ENCODE measurements around the gene ABCC12.

ABCC12 gene

GRCh38 chr16:48131201-48131935, 24.4 kb downstream of the ABCC12 start:
- no peak for DNase-seq

DNA sequence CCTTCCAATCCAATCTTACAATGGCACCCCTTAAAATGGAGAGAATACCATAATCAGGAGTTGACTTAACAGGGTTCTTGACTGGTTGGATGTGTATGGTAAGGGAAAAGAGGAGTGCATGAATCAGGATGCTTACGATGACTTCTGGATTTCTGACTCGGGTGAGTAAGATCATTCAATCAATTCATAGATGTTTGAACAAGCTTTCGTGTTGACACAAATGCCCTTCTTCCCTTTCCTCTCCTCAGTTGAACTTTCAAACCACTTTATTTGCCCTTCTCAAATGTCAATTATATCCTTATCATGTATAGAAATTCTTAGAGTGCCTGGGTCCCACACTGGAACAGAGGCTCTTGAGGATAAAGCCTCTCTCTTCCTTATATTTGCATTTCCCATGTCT, 25.9 kb downstream of the ABCC12 start:
- DNase-seq, result no peak

DNA sequence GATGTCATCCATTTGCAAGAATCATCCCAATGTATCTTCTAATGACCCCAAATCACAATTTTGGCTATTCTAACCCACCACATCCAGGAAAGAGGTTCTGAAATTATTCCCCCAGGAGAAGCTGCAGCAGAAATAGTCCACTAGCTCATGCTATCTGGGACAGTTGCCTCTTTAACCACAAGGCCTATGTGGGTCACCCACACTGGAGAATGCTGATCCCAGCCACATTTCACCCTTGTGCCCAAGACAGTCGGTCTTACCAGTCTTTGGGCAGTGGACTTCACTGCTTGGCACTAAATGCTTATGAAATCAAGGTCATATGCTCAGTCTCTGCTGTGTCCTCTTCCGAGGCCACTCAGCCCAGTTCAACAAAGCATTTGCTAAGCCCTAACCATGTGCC, 27.0 kb downstream of the ABCC12 start:
- no peak for DNase-seq

- DNase-seq, result no peak
Observed at GRCh38 chr16:48126801-48127644, 28.8 kb downstream of the ABCC12 start.

GRCh38 chr16:48125888-48126287, 29.9 kb downstream of the ABCC12 start:
- no peak for DNase-seq

GRCh38 chr16:48124266-48124665, 31.5 kb downstream of the ABCC12 start:
- DNase-seq, result no peak

DNA sequence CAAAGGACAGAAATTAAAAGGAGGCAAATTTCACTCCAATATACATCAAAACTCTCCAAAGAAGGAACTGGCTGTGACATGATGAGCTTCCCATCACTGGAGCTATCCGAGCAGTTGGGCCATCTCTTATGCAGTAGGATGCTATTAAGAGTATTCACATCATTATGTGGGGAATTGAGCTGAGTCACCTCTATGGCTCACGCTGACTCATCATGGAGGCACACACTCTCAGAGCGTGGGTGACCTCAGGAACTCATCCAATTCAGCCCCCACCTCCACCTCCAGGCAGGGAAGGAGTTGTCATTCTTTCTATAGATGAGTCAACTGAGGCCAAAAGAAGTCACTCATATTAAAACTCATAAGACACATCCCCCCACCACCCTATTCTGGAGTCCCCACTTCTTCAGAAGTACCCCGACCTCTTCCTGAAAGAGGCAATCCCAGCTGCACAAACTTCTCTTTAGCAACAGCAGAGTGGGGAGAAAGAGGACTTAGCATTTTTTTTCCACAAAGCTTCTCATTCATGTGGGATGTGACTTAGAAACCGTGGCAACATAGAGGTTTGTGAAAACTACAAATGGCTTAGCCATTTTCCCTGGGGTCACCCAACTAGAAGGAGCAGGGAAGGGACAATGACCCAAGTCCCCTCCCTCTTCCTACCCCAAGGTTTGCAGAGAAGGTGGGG, 32.5 kb downstream of the ABCC12 start:
- DNase-seq, result no peak

- DNase-seq, result no peak
Observed at GRCh38 chr16:48121276-48121675, 34.5 kb downstream of the ABCC12 start.

- DNase-seq, result no peak
Observed at GRCh38 chr16:48118841-48119240, 37.0 kb downstream of the ABCC12 start.

GRCh38 chr16:48117217-48118105, 38.3 kb downstream of the ABCC12 start:
- peak; percentile 24 for DNase-seq

- no peak for DNase-seq
Observed at GRCh38 chr16:48115299-48115698, 40.5 kb downstream of the ABCC12 start.

- no peak for DNase-seq
Observed at GRCh38 chr16:48114410-48114809, 41.4 kb downstream of the ABCC12 start.

- DNase-seq, result no peak
Observed at GRCh38 chr16:48113471-48113870, 42.3 kb downstream of the ABCC12 start.

- DNase-seq, result no peak
Observed at GRCh38 chr16:48113001-48113400, 42.8 kb downstream of the ABCC12 start.

- DNase-seq, result no peak
Observed at GRCh38 chr16:48112600-48112999, 43.2 kb downstream of the ABCC12 start.

DNA sequence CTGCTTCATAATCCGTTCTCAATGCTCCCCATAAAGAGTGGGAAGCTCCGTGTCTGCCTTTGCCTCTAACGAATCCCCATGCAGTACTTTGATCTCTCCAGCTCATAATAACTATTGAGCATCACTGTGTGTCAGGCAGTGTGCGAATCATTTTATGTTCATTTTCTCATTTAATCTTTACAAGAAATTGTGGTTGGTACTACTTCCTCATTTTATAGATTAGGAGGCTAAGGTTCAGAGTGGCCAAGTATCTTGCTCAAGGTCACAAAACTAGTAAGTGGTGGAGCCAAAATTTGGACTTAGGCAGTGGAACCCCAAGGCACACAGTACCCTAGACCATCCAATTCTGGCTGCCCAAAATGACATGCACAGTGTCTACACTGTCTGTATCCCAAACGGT, 44.8 kb downstream of the ABCC12 start:
- no peak for DNase-seq

GRCh38 chr16:48110000-48110399, 45.8 kb downstream of the ABCC12 start:
- no peak for DNase-seq

DNA sequence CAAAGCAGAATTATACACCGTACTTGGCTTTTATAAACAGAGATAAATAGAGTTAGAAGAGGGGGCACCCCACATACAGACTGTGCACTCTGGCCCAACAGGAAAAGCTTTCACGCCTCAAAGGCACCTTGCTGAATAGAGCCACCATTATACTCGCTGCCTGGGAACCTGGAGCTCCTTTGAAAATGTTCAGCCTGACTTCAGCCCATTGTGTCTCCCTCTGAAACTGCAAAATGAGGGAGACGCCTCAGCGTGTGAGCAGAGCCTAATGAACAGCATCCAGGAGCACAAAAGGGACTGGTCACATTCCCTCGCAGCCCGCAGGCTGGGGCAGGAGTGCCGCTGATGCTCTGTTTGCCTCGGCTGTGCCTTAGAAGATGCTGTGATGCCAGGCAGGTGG, 46.3 kb downstream of the ABCC12 start:
- DNase-seq, result no peak

- DNase-seq, result no peak
Observed at GRCh38 chr16:48106446-48106845, 49.3 kb downstream of the ABCC12 start.

Data from effector CD4-positive, alpha-beta T cell (primary cell).